22Rv1 (cell line): Measurements from ENCODE around the gene CEP63.

ENCODE experiments used
- H3K27ac ChIP-seq: fragments of 450-650 bp; 2 replicates; pipeline ENCODE4 v1.5.1; 2017
- CTCF ChIP-seq: fragments of 450-650 bp; IDR thresholded peaks from 2 replicates; pipeline ENCODE4 v1.5.1; 2017; ENCODE audit warnings: mild to moderate bottlenecking
- ZFX ChIP-seq: fragments of 450-650 bp; IDR thresholded peaks from 2 replicates; pipeline ENCODE4 v1.6.1; 2017; ENCODE audit warnings: antibody characterized with exemption, borderline replicate concordance

CEP63 gene

GRCh38 chr3:134485718-134486576, at the start of gene CEP63, which contains the start of gene ANAPC13:
Gene CEP63 (plus strand): TSS chr3:134486057. CDS start chr3:134495321, 9,264 bp downstream.
Gene ANAPC13 (minus strand): TSS chr3:134485985. CDS start chr3:134482904, 3,081 bp downstream.
- TF ChIP-seq ZFX = no peak
- no peak for TF ChIP-seq CTCF
- H3K27ac ChIP-seq = peak within 1 kb of the TSS; percentile 91

GRCh38 chr3:134437211-134437752, 48.6 kb upstream of the CEP63 start:
- TF ChIP-seq ZFX = no peak
- no peak for TF ChIP-seq CTCF

GRCh38 chr3:134441321-134441720, 44.5 kb upstream of the CEP63 start:
- TF ChIP-seq ZFX (no peak), CTCF (no peak)
- H3K27ac ChIP-seq = no peak overlapping the region

More at GRCh38 chr3:134437211-134437752, 48.6 kb upstream of the CEP63 start:
- H3K27ac ChIP-seq = no peak overlapping the region

- TF ChIP-seq ZFX (no peak), CTCF (no peak)
- H3K27ac ChIP-seq = no peak overlapping the region
Observed at GRCh38 chr3:134441821-134442220, 44.0 kb upstream of the CEP63 start.

GRCh38 chr3:134445095-134445494, 40.8 kb upstream of the CEP63 start:
- TF ChIP-seq CTCF = no peak
- no peak for TF ChIP-seq ZFX
- H3K27ac ChIP-seq = no peak overlapping the region

- no peak overlapping the region for H3K27ac ChIP-seq
Observed at GRCh38 chr3:134445636-134446035, 40.2 kb upstream of the CEP63 start.

More at GRCh38 chr3:134445636-134446035, 40.2 kb upstream of the CEP63 start:
- TF ChIP-seq CTCF (no peak), ZFX (no peak)
